Natural killer cell treated with Interleukin-12 subunit alpha and Interleukin-12 subunit beta and Interleukin-15 and Interleukin-18, amount 100 ng/mL, for 72 hours (primary cell): ENCODE data around the gene PSME4. TPM values are rescaled to one million over a fixed set of nuclear protein-coding genes. Genes with fewer than 3 reads are reported as not detected.
"Not testable (repeated sequence)": the region's sequence is repeated elsewhere in the genome, so short reads cannot be mapped to it uniquely, and the experiment has no call there.

ENCODE experiments used
- ATAC-seq, 2 donors: fragments of 150-1000 bp; cut with Tn5 transposase in 1 of 2; sonication (Bioruptor Pico), chemical (Tn5 transposase) in 1 of 2; 2 replicates each; pipeline ENCODE4 v1.10.0; 2021
- DNase-seq: peaks from one replicate; pipeline ENCODE4 v3.0.0; 2022; ENCODE audit warnings: low spot score
- H3K27ac Mint-ChIP-seq, 2 donors: 1 replicate in 1 of 2; 2 replicates in 1 of 2; pipeline ENCODE4 v1.8.0; 2022; ENCODE audit warnings: mixed read lengths in 2 of 2, mild to moderate bottlenecking in 1 of 2, moderate library complexity in 1 of 2
- H3K27me3 Mint-ChIP-seq, 2 donors: 1 replicate in 1 of 2; 2 replicates in 1 of 2; pipeline ENCODE4 v1.8.0; 2022; ENCODE audit warnings: mixed read lengths in 2 of 2
- H3K36me3 Mint-ChIP-seq: one replicate; pipeline ENCODE4 v1.8.0; 2022; ENCODE audit warnings: mixed read lengths
- H3K4me1 Mint-ChIP-seq, 2 donors: 1 replicate in 1 of 2; 2 replicates in 1 of 2; pipeline ENCODE4 v1.8.0; 2022; ENCODE audit warnings: low read depth in 2 of 2, mixed read lengths in 2 of 2, mild to moderate bottlenecking in 1 of 2
- H3K4me3 Mint-ChIP-seq: one replicate; pipeline ENCODE4 v1.8.0; 2022; ENCODE audit warnings: mixed read lengths
- H3K9me3 Mint-ChIP-seq: 2 replicates; pipeline ENCODE4 v1.8.0; 2022; ENCODE audit warnings: mixed read lengths
- total RNA-seq, 2 donors: library from RNA; stranded (reverse); gene quantifications; one replicate each; pipeline ENCODE4 v1.2.3, GENCODE V29; 2022

PSME4 gene
- total RNA-seq, 2 donors from 2014 or later, result 64.9 to 85.0 TPM

DNA sequence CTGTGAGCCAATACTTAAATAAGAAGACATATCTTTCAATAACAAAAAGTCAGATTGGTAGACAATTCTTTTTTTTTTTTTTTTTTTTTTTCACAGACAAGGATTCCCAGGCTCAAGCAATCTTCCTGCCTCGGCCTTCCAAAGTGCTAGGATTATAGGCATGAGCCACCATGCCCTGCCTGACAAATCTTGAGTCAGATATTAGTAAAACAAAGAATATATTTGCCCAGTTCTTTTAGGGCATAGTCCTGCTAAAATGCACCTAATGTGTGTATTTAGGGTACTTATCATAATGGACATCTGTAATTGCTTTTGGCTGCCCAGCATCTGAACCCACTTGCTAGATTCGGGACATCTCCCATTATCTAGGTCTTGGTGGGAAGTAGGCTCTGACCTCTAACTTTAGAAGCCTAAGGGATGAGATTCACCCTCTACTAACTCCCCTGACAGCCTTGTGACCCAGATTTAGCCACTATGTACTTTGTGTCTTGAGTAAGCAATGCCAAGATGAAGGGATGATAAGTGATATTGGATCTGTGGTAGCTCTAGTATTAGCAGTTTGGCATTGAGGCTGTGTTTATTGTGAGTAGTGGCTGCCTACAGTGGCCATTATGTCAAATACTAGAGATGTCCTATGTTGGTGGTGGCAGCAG lies 18.5 kb upstream of the PSME4 start:
- no peak overlapping the region for H3K27ac Mint-ChIP-seq

DNA sequence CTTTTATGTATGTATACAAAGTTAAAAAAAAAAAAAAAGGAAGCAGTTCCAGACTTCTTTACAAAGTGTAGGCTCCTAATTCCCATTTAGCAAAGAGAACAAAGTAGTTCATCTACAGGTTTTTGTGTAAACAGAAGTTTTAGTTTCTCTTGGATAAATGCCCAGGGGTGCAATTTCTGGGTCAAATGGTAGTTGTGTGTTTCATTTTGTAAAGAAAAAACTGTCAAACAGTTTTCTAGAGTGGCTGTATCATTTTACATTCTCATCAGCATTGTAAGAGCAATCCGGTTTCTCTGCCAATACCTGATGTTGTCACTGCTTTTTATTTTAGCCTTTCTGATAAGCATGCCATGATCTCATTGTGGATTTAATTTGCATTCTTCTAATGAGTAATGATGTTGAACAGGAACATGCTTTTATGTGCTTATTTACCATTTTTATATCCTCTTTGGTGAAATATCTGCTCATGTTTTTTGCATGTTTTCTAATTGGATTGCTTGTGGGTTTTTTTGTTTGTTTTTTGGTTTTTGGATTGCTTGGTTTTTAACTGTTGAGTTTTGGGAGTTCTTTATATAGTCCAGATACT lies 16.6 kb upstream of the PSME4 start:
- no peak for DNase-seq
- no peak overlapping the region for H3K27ac Mint-ChIP-seq
- H3K4me1 Mint-ChIP-seq, result peaks cover 10 to 12% of the 10 kb centered on the region in 2 donors
- H3K9me3 Mint-ChIP-seq, result no peaks in the 10 kb centered on the region
- no peaks in the 10 kb centered on the region for H3K27me3 Mint-ChIP-seq
- H3K4me3 Mint-ChIP-seq, result no peak overlapping the region
- H3K36me3 Mint-ChIP-seq, result no peaks in the 10 kb centered on the region
- ATAC-seq, result no peak

More for the DNA sequence above, 18.5 kb upstream of the PSME4 start:
- ATAC-seq (no peak), DNase-seq (no peak)
- Mint-ChIP-seq H3K9me3 (no peaks in the 10 kb centered on the region), H3K4me3 (no peak overlapping the region), H3K4me1 (peaks cover 19 to 25% of the 10 kb centered on the region in 2 donors), H3K27me3 (no peaks in the 10 kb centered on the region), H3K36me3 (no peaks in the 10 kb centered on the region)

DNA sequence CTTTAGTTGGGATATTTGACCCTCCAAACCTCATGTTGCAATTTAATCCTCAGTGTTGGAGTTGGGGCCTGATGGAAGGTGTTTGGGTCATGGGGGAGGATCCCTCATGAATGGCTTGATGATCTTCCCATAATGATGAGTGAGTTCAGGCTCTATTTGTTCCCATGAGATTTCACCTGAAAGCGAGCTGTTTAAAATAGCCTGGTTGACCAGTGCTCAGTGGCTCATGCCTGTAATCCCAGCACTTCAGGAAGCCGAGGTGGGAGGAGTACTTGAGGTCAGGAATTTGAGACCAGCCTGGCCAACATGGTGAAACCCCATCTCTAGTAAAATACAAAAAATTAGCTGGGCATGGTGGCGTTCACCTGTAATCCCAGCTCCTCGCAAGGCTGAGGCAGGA lies 14.9 kb upstream of the PSME4 start:
- DNase-seq (no peak), ATAC-seq (no peak)
- no peak overlapping the region for H3K4me3 Mint-ChIP-seq
- no peaks in the 10 kb centered on the region for H3K36me3 Mint-ChIP-seq
- H3K4me1 Mint-ChIP-seq, result peaks cover 6 to 10% of the 10 kb centered on the region in 2 donors
- no peaks in the 10 kb centered on the region for H3K9me3 Mint-ChIP-seq
- no peaks in the 10 kb centered on the region for H3K27me3 Mint-ChIP-seq
- H3K27ac Mint-ChIP-seq, result no peak overlapping the region

DNA sequence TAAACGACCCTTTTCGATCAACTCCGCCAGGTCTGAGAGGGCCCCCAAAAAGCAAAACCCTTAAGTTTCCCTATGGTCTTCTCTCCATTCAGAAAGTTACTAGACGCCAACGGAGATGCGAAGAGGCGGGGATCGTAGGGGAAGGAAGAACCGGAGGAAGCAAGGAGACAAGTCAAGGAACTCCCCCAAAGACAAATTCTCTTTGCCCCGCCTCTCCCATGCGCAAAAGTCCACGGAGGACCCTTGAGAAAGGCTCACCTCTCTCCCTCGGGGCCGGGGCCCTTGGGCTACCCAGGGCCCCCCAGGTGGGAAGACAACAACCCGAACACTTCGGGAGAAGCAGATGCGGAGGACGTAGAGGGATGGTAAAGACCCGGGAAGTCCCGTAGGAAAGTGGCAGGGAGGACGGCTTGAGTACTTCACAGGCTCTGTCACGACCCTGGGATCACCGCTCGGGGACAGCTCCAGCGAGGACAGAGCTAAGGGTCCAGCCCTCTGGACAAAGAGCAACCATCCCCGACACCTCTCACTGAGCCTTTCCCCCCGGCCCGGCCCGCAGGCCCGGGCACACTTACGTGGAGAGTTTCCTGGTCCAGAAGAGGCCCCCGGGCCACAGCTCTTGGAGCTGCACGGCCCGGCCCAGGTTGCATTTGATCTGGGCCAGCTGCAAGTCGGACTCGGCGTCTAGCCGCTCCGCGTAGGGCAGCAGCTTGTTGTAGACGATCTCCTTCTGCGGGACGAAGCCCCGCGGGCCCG lies 647 bp downstream of the PSME4 start:
- ATAC-seq (peak; percentile 51 to 57), DNase-seq (peak; percentile 68)
- Mint-ChIP-seq H3K4me3 (peak overlapping the region; percentile 93), H3K36me3 (peaks cover 13% of the 10 kb centered on the region), H3K27ac (peak overlapping the region; percentile 86 to 87), H3K27me3 (no peaks in the 10 kb centered on the region), H3K9me3 (no peaks in the 10 kb centered on the region), H3K4me1 (peaks cover 39 to 51% of the 10 kb centered on the region in 2 donors)

DNA sequence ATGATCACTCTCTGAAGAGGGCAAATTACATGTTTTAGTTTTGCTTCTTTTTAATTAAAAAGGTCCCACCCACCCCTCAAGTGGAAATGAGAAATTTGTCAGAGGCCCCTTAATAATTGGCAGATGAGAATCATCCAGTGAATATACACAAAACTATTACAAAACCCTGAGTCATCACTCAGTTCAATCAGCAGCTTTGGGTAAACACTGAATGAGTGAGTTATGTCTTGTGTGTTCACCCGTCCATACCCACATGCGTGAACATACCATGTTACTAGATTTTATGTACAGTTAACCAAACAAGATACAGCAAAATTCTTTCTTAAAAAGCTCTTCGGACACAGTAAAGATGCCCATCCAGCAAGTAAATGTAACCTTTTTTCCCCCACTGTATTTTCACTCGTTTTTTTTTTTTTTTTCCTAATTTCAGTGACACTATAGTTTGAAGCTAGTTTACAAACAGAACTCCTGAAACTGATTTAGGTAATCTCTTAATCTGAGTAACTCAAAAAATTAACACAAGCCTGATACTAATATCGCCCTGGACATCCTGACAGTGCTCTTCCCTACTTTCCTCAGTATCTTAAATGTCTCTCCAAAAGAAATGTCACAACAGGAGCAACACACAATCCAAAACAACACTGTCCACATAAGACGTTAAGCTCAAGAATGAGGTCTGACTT lies 1.4 kb downstream of the PSME4 start:
- ATAC-seq (peak; percentile 40 to 48), DNase-seq (no peak)
- Mint-ChIP-seq H3K27ac (peak overlapping the region; percentile 86 to 87), H3K4me1 (peaks cover 45 to 58% of the 10 kb centered on the region in 2 donors), H3K4me3 (peak overlapping the region; percentile 93), H3K27me3 (no peaks in the 10 kb centered on the region), H3K9me3 (no peaks in the 10 kb centered on the region), H3K36me3 (peaks cover 9% of the 10 kb centered on the region)

DNA sequence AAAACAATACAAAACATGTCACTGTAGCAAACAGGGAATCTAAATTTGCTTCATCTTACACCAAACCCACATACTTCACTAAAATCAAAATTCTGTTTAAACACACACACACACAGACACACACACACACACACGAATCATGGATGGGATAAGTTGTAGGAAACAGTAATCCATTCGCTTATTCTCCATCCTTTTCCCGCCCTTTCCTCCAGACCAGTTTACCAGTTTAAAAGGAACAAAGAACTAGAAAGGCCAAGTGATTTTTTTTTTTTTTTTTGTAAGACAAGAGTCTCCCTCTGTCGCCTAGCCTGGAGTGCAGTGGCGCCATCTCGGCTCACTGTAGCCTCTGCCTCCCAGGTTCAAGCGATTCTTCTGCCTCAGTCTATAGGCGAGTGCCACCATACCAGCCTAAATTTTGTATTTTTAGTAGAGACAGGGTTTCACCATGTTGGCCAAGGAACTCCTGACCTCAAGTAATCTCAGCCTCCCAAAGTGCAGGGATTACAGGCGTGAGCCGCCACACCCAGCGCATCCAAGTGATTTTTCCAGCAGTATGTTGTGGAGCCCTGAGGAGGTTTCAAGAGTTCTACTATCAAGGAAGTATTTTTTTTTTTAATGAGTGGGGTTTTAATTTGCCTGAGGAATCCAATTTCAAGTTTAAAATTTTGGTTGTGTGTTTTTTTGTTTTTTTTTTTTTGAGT lies 5.7 kb downstream of the PSME4 start:
- no peaks in the 10 kb centered on the region for H3K9me3 Mint-ChIP-seq
- DNase-seq (no peak), ATAC-seq (no peak)
- H3K27ac Mint-ChIP-seq, result peak overlapping the region in 1 of 2 donors; percentile 31
- no peaks in the 10 kb centered on the region for H3K27me3 Mint-ChIP-seq
- no peak overlapping the region for H3K4me3 Mint-ChIP-seq
- peaks cover 54 to 74% of the 10 kb centered on the region in 2 donors for H3K4me1 Mint-ChIP-seq
- H3K36me3 Mint-ChIP-seq, result peaks cover 4% of the 10 kb centered on the region

DNA sequence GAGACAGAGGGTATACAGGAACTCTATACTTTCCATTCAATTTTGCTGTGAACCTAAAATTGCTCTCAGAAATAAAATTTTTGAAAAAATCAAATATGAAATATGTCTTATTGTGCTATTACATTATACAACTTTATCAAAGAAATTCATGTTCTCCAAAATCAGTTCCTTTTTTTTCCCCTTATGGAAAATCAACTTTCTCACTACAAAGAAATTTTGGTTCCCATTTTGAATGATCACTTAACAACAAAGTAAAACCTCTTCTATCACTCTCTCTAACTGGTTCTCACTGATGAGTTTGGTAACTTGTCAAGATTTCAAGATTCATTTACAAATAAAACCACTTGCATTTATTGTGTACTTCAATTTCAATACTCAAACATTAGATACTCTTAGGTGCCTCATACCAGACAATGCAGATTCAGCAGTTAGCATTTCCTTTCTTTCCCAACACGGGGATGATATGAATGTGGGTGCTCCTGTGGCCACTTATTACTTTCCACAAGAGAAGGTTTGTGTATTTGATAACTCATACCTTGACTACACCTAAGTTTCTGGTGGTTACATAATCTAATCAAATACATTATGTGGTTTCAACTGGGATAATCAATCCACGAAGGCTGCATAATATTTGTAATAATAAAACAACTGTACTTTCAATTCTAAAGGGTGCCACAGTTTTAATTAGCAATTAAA lies 6.4 kb downstream of the PSME4 start:
- Mint-ChIP-seq H3K9me3 (no peaks in the 10 kb centered on the region), H3K36me3 (no peaks in the 10 kb centered on the region), H3K27ac (peak overlapping the region; percentile 8 to 31), H3K4me3 (peak overlapping the region; percentile 6), H3K27me3 (no peaks in the 10 kb centered on the region), H3K4me1 (peaks cover 54 to 73% of the 10 kb centered on the region in 2 donors)
- ATAC-seq (peak; percentile 57 to 80), DNase-seq (no peak)

DNA sequence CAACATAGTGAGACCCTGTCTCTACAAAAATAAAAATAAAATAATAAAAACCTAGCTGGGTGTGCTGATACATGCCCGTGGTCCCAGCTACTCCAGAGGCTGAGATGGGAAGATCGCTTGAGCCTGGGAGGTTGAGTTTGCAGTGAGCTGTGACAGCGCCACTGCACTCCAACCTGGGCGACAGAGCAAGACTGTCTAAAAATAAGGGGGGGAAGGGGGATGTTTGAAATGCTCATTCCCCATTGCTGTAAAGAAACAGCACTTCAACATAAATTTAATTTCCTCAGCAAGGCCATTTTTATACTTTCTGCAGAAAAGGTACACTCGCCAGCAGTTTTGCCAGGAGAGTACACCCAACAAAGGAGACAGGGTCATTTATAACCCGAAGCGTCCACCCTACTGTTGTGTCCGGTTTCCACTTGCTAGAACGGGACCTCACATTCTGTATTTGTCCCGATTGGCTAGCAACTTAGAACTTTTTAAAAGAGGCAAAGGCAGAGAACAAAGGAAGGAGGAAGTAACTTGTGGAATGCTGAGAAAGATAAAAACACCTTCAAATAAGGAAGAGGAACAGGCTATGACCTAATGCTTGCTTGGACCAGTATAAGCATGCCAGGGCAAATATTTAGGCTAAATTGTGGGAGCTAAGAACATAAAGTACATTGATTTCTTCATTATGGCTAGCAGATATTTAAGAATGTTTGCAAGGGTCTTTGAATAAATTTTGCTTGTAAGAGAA lies 9.1 kb downstream of the PSME4 start:
- H3K4me3 Mint-ChIP-seq, H3K36me3 Mint-ChIP-seq, H3K9me3 Mint-ChIP-seq, H3K27me3 Mint-ChIP-seq, DNase-seq, ATAC-seq: not testable (repeated sequence)
- peak overlapping the region; percentile 20 to 58 for H3K27ac Mint-ChIP-seq
- H3K4me1 Mint-ChIP-seq, result peaks cover 47 to 60% of the 10 kb centered on the region in 2 donors

DNA sequence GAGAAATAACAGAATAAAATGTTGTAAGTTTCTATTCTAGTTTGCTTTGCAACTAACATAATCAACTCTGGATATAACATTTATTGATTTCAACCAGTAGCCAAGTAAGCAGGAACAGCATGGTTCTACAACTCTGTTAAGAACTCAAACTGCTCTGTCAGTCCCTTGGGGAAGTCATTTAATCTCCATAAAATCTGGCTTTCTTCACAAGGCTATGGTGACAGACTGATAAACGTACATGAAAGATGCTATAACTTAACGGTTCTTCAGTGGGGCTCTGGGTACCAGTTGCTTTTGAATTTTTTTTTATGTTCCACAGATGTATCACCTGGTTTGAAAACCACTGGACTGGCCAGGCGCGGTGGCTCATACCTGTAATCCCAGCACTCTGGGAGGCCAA lies 10.3 kb downstream of the PSME4 start:
- H3K4me1 Mint-ChIP-seq, result peaks cover 50 to 56% of the 10 kb centered on the region in 2 donors
- H3K4me3 Mint-ChIP-seq, result no peak overlapping the region
- H3K36me3 Mint-ChIP-seq, result no peaks in the 10 kb centered on the region
- DNase-seq, result no peak
- H3K9me3 Mint-ChIP-seq, result no peaks in the 10 kb centered on the region
- no peaks in the 10 kb centered on the region for H3K27me3 Mint-ChIP-seq
- ATAC-seq, result no peak
- H3K27ac Mint-ChIP-seq, result peak overlapping the region in 1 of 2 donors; percentile 58

DNA sequence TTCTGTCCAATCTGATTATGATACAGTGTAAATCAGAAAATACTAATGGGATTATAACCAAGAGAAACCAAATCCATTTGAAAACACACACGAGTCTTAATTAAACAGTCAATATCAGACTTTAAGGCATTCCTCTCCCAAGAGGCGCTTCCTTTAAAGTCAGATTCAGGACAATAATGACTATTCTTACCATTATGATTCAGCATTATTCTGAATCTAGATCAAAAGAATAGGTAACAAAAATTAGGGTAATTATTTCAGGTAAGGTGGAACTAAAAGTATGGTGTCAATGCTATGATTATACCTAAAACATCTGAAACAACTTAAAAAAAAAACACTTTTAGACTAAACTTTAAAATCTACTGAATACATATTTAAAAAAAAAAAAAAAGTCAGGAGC lies 12.3 kb downstream of the PSME4 start:
- Mint-ChIP-seq H3K4me1 (peaks cover 38% of the 10 kb centered on the region in 2 donors), H3K27ac (no peak overlapping the region), H3K36me3 (no peaks in the 10 kb centered on the region), H3K4me3 (no peak overlapping the region), H3K27me3 (no peaks in the 10 kb centered on the region), H3K9me3 (no peaks in the 10 kb centered on the region)
- DNase-seq, result no peak
- no peak for ATAC-seq

DNA sequence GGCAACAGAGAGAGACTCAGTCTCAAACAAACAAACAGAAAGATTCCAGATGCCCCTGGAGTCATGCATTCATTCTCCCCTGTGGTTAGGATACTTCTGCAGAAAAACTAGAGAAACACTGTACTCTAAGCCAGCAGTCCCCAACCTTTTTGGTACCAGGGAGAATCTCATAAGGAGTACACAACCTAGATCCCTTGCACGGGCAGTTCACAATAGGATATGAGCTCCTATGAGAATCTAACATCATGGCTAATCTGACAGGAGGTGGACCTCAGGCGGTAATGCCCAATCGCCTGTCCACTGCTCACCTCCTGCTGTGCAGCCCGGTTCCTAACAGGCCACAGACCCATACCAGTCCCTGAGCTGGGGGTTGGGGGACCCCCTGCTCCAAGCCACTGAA lies 18.3 kb downstream of the PSME4 start:
- Mint-ChIP-seq H3K4me1 (peaks cover 14 to 23% of the 10 kb centered on the region in 2 donors), H3K4me3 (no peak overlapping the region), H3K9me3 (no peaks in the 10 kb centered on the region), H3K27ac (no peak overlapping the region), H3K36me3 (no peaks in the 10 kb centered on the region), H3K27me3 (no peaks in the 10 kb centered on the region)
- ATAC-seq (no peak), DNase-seq (no peak)

DNA sequence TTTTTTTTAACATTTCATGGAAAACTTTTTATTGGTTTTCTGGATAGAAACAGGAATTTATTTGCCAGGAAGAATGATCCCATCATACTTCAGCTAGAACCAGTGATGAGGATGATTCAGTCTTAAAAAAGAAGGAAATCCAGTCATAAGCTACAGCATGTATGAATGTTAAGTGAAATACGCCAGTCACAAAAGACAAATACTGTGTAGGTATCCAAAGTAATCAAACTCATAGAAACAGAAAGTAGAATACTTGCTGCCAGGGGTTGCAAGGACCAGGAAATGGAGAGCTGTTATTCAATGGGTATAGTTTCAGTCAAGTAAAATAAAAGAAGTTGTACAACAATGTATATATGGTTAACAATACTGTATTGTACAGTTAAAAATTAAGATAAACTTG lies 21.3 kb downstream of the PSME4 start:
- peak overlapping the region in 1 of 2 donors; percentile 53 for H3K27ac Mint-ChIP-seq
- no peaks in the 10 kb centered on the region for H3K9me3 Mint-ChIP-seq
- H3K36me3 Mint-ChIP-seq, result no peaks in the 10 kb centered on the region
- no peaks in the 10 kb centered on the region for H3K27me3 Mint-ChIP-seq
- H3K4me3 Mint-ChIP-seq, result no peak overlapping the region
- DNase-seq, result no peak
- peaks cover 24% of the 10 kb centered on the region in 2 donors for H3K4me1 Mint-ChIP-seq
- ATAC-seq, result peak in 1 of 2 donors; percentile 52
